MM.1S (cell line): ENCODE data around the gene NCAM2.

Experiments
- DNase-seq: peaks from one replicate; pipeline ENCODE4 v3.0.0-alpha.2; 2015
- H2AFZ ChIP-seq: fragments of 300-600 bp; sonication (generic); 2 replicates; pipeline ENCODE4 v1.6.0; 2016; ENCODE audit warnings: antibody characterized with exemption, low read length
- H3F3A ChIP-seq: fragments of 300-600 bp; sonication (generic); 2 replicates; pipeline ENCODE4 v1.6.1; 2016; ENCODE audit warnings: mild to moderate bottlenecking, antibody characterized with exemption, low read length, moderate library complexity, mixed read lengths; ENCODE audit not compliant: insufficient read depth
- H3K27ac ChIP-seq: fragments of 300-600 bp; sonication (generic); 2 replicates; pipeline ENCODE4 v1.5.1; 2016; ENCODE audit warnings: mild to moderate bottlenecking, low read length
- H3K27me3 ChIP-seq: fragments of 300-600 bp; sonication (generic); replicated peaks from 2 replicates; pipeline ENCODE4 v1.6.0; 2016; ENCODE audit warnings: low read length; ENCODE audit not compliant: insufficient read depth
- H3K36me3 ChIP-seq: fragments of 300-600 bp; sonication (generic); replicated peaks from 2 replicates; pipeline ENCODE4 v1.6.1; 2016; ENCODE audit warnings: mild to moderate bottlenecking, low read length, mixed read lengths; ENCODE audit not compliant: insufficient read depth
- H3K4me1 ChIP-seq: fragments of 300-600 bp; sonication (generic); 2 replicates; pipeline ENCODE4 v1.6.1; 2016; ENCODE audit warnings: low read length, mixed read lengths
- H3K4me2 ChIP-seq: fragments of 300-600 bp; sonication (generic); 2 replicates; pipeline ENCODE4 v1.6.0; 2016; ENCODE audit warnings: low read depth, low read length
- H3K4me3 ChIP-seq: fragments of 300-600 bp; sonication (generic); 2 replicates; pipeline ENCODE4 v1.5.1; 2016; ENCODE audit warnings: low read length, mixed read lengths
- H3K79me2 ChIP-seq: fragments of 300-600 bp; sonication (generic); 2 replicates; pipeline ENCODE4 v1.6.1; 2016; ENCODE audit warnings: mixed run types, low read length, mixed read lengths
- H3K9ac ChIP-seq: fragments of 300-600 bp; sonication (generic); 2 replicates; pipeline ENCODE4 v1.6.1; 2016; ENCODE audit warnings: low read length, mixed read lengths
- H3K9me2 ChIP-seq: fragments of 300-600 bp; sonication (generic); replicated peaks from 2 replicates; pipeline ENCODE4 v1.6.1; 2016; ENCODE audit warnings: mild to moderate bottlenecking, low read length, mixed read lengths; ENCODE audit not compliant: insufficient read depth
- H3K9me3 ChIP-seq: fragments of 300-600 bp; sonication (generic); replicated peaks from 2 replicates; pipeline ENCODE4 v1.6.1; 2016; ENCODE audit warnings: mild to moderate bottlenecking, low read length, mixed read lengths; ENCODE audit not compliant: insufficient read depth
- H4K20me1 ChIP-seq: fragments of 300-600 bp; sonication (generic); 2 replicates; pipeline ENCODE4 v1.6.1; 2016; ENCODE audit warnings: mild to moderate bottlenecking, low read length, moderate library complexity, mixed read lengths; ENCODE audit not compliant: insufficient read depth
- EZH2 ChIP-seq: fragments of 300-600 bp; sonication (generic); optimal IDR thresholded peaks from 2 replicates; pipeline ENCODE3; 2017; ENCODE audit warnings: low read depth, mild to moderate bottlenecking, antibody characterized with exemption, low read length, mixed read lengths
- EZH2phosphoT487 ChIP-seq: fragments of 300-600 bp; sonication (generic); IDR thresholded peaks from 2 replicates; pipeline ENCODE4 v1.6.1; 2018; ENCODE audit warnings: antibody characterized with exemption, low read length
- TF ChIP-seq, protein P1 (sequence below): fragments of 300-600 bp; sonication (generic); IDR thresholded peaks from 2 replicates; pipeline ENCODE4 v1.5.1; 2016; ENCODE audit warnings: antibody characterized with exemption, low read length, mixed read lengths

NCAM2 gene

GRCh38 chr21:21436012-21436534, 437.9 kb downstream of the NCAM2 start:
- H4K20me1 ChIP-seq = no peaks in the 10 kb centered on the region
- no peaks in the 10 kb centered on the region for H3F3A ChIP-seq
- H3K4me1 ChIP-seq = no peaks in the 10 kb centered on the region
- H3K27ac ChIP-seq = no peak overlapping the region
- H3K4me3 ChIP-seq = no peak overlapping the region
- no peak overlapping the region for H3K9ac ChIP-seq
- no peaks in the 10 kb centered on the region for H3K9me3 ChIP-seq
- no peaks in the 10 kb centered on the region for H3K9me2 ChIP-seq
- no peaks in the 10 kb centered on the region for H3K27me3 ChIP-seq
- DNase-seq = no peak
- H3K36me3 ChIP-seq = no peaks in the 10 kb centered on the region
- H2AFZ ChIP-seq = no peak overlapping the region
- TF ChIP-seq, protein P1, sequence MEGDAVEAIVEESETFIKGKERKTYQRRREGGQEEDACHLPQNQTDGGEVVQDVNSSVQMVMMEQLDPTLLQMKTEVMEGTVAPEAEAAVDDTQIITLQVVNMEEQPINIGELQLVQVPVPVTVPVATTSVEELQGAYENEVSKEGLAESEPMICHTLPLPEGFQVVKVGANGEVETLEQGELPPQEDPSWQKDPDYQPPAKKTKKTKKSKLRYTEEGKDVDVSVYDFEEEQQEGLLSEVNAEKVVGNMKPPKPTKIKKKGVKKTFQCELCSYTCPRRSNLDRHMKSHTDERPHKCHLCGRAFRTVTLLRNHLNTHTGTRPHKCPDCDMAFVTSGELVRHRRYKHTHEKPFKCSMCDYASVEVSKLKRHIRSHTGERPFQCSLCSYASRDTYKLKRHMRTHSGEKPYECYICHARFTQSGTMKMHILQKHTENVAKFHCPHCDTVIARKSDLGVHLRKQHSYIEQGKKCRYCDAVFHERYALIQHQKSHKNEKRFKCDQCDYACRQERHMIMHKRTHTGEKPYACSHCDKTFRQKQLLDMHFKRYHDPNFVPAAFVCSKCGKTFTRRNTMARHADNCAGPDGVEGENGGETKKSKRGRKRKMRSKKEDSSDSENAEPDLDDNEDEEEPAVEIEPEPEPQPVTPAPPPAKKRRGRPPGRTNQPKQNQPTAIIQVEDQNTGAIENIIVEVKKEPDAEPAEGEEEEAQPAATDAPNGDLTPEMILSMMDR = no peak
- TF ChIP-seq EZH2phosphoT487 (no peak), EZH2 (no peak)
- no peak overlapping the region for H3K4me2 ChIP-seq
- no peaks in the 10 kb centered on the region for H3K79me2 ChIP-seq

GRCh38 chr21:21439761-21440160, 441.6 kb downstream of the NCAM2 start:
- TF ChIP-seq EZH2phosphoT487 = no peak
- TF ChIP-seq, protein P1 = no peak
- TF ChIP-seq EZH2 = no peak
- DNase-seq = no peak
- Histone ChIP-seq H3K4me2 (no peak overlapping the region), H3K9ac (no peak overlapping the region), H3K9me2 (no peaks in the 10 kb centered on the region), H3K79me2 (no peaks in the 10 kb centered on the region), H2AFZ (no peak overlapping the region), H3K36me3 (no peaks in the 10 kb centered on the region), H3K4me1 (no peaks in the 10 kb centered on the region), H3K4me3 (no peak overlapping the region), H3K27ac (no peak overlapping the region), H3K9me3 (no peaks in the 10 kb centered on the region), H3F3A (no peaks in the 10 kb centered on the region), H3K27me3 (no peaks in the 10 kb centered on the region), H4K20me1 (no peaks in the 10 kb centered on the region)

DNA sequence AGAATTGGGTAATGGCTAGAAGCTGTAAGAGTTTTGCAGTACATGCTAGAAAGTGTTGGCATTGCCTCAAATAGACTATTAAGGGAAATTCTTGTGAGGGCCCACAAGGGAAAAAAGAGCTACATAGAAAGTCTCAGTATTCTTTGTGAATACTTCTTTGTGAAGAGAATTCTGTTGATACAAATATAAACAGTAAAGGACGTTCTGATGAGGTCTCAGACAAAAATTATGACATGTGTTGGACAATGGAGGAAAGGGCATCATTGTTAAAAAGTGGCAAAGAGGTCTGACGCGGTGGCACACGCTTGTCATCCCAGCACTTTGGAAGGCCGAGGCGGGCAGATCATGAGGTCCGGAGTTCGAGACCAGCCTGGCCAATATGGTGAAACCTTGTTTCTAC, 458.9 kb downstream of the NCAM2 start:
- H3K36me3 ChIP-seq = no peaks in the 10 kb centered on the region
- H2AFZ ChIP-seq = no peak overlapping the region
- no peak overlapping the region for H3K4me2 ChIP-seq
- H3K4me3 ChIP-seq = no peak overlapping the region
- no peaks in the 10 kb centered on the region for H3K4me1 ChIP-seq
- DNase-seq = no peak
- H4K20me1 ChIP-seq = no peaks in the 10 kb centered on the region
- no peaks in the 10 kb centered on the region for H3K27me3 ChIP-seq
- TF ChIP-seq EZH2phosphoT487 (no peak), EZH2 (no peak)
- TF ChIP-seq, protein P1 = no peak
- no peaks in the 10 kb centered on the region for H3K9me3 ChIP-seq
- H3F3A ChIP-seq = no peaks in the 10 kb centered on the region
- no peaks in the 10 kb centered on the region for H3K79me2 ChIP-seq
- H3K27ac ChIP-seq = no peak overlapping the region
- H3K9me2 ChIP-seq = no peaks in the 10 kb centered on the region
- no peak overlapping the region for H3K9ac ChIP-seq
